K562 (cell line): Measurements from ENCODE around the gene TGFB2.

ENCODE experiments used
- ESRRA ChIP-seq: fragments of 450-650 bp; IDR thresholded peaks from 2 replicates; pipeline ENCODE4 v1.6.1; 2014; ENCODE audit warnings: low read depth, mild to moderate bottlenecking, moderate library complexity, borderline replicate concordance
- EWSR1 ChIP-seq: fragments of 450-650 bp; IDR thresholded peaks from 2 replicates; pipeline ENCODE4 v1.6.1; 2018; ENCODE audit warnings: borderline replicate concordance, mild to moderate bottlenecking, low read depth, moderate library complexity; ENCODE audit not compliant: partially characterized antibody
- HNRNPL ChIP-seq: fragments of 200-400 bp; formaldehyde crosslinking; IDR thresholded peaks from 2 replicates; pipeline ENCODE4 v1.6.1; 2017; ENCODE audit warnings: low read depth, mild to moderate bottlenecking, low read length
- MYC ChIP-seq, 2 experiments: fragments of 250-450 bp in 1 of 2; sonication (Bioruptor Pico) in 1 of 2; IDR thresholded peaks; 2 replicates each; pipeline versions ENCODE4 v1.5.1 to v1.6.1; 2012 to 2021; ENCODE audit warnings: low read depth in 2 of 2, borderline replicate concordance in 1 of 2, improper control_type of control experiment in 1 of 2, low read length in 1 of 2, mild to moderate bottlenecking in 1 of 2, moderate library complexity in 1 of 2
- PCBP1 ChIP-seq: fragments of 200-400 bp; formaldehyde crosslinking; IDR thresholded peaks from 2 replicates; pipeline ENCODE4 v1.6.1; 2018; ENCODE audit warnings: mild to moderate bottlenecking, low read depth, low read length; ENCODE audit not compliant: poor library complexity, severe bottlenecking
- POLR2AphosphoS2 ChIP-seq: IDR thresholded peaks from 2 replicates; pipeline ENCODE4 v1.6.1; 2012; ENCODE audit warnings: low read length, improper control_type of control experiment
- SOX6 ChIP-seq: fragments of 450-650 bp; IDR thresholded peaks from 2 replicates; pipeline ENCODE4 v1.6.1; 2014; ENCODE audit warnings: mild to moderate bottlenecking
- ZBTB17 ChIP-seq: fragments of 450-650 bp; formaldehyde crosslinking; IDR thresholded peaks from 2 replicates; pipeline ENCODE4 v1.4.0; 2020; ENCODE audit warnings: mild to moderate bottlenecking
- ZFP30 ChIP-seq: fragments of 250-450 bp; sonication (Bioruptor Pico); IDR thresholded peaks from 2 replicates; pipeline ENCODE4 v1.8.0; 2022; ENCODE audit warnings: moderate library complexity, mild to moderate bottlenecking, inconsistent platforms, borderline replicate concordance
- ZNF121 ChIP-seq: sonication (generic); formaldehyde crosslinking; conservative IDR thresholded peaks from 2 replicates; pipeline ENCODE4 v1.8.0; 2022; ENCODE audit warnings: missing genetic modification reagents
- TF ChIP-seq, protein P1 (sequence below): sonication (generic); formaldehyde crosslinking; IDR thresholded peaks from 2 replicates; pipeline ENCODE4 v1.8.0; 2022; ENCODE audit warnings: mild to moderate bottlenecking, missing genetic modification reagents

DNA sequence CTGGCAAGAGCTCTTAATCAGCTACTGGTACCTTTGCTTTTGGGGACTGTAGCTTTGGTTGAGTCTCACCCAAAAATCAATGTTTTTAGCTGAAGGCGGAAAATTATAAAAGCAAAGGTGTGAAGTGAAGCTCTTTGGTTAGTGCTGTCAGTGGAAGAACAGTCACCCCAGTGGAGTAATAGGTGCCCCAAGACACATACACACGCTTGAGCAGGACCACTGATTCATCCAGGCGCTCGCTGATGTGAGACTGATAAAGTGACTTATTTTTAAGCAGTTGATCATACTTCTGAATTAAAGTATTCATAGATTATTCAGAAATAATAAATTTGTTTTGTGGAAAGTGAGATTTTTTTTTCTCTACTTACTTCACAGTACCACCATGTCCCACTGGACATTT lies 37.1 kb downstream of the TGFB2 start:
- TF ChIP-seq PCBP1: no peak
- TF ChIP-seq MYC (IDR thresholded peaks at IDR 0.05; ENCODE audit: low read depth, low read length): no peak
- TF ChIP-seq MYC (CRISPR knock-in tag; IDR thresholded peaks at IDR 0.05; ENCODE audit: borderline replicate concordance, low read depth): no peak
- TF ChIP-seq, protein P1, sequence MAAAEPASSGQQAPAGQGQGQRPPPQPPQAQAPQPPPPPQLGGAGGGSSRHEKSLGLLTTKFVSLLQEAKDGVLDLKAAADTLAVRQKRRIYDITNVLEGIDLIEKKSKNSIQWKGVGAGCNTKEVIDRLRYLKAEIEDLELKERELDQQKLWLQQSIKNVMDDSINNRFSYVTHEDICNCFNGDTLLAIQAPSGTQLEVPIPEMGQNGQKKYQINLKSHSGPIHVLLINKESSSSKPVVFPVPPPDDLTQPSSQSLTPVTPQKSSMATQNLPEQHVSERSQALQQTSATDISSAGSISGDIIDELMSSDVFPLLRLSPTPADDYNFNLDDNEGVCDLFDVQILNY (CRISPR knock-in tag): no peak
- TF ChIP-seq ZNF121 (CRISPR knock-in tag): no peak
- no peak for TF ChIP-seq SOX6
- no peak for TF ChIP-seq HNRNPL
- TF ChIP-seq POLR2AphosphoS2: no peak
- TF ChIP-seq ZBTB17: no peak
- no peak for TF ChIP-seq ZFP30 (CRISPR knock-in tag)
- TF ChIP-seq EWSR1: no peak
- TF ChIP-seq ESRRA: no peak
